Endodermal cell (in vitro differentiated cells): ENCODE results near the gene NHEJ1. TPM values are rescaled to one million over a fixed set of nuclear protein-coding genes. Genes with fewer than 3 reads are reported as not detected.

ENCODE experiments used
- DNase-seq: peaks from one replicate; pipeline ENCODE4 v3.0.0-alpha.2; 2017
- H3K27ac ChIP-seq: 2 replicates; pipeline ENCODE4 v1.5.1; 2013; ENCODE audit warnings: mild to moderate bottlenecking, low read depth, low read length, moderate library complexity
- H3K27me3 ChIP-seq: 2 replicates; pipeline ENCODE4 v1.6.1; 2013; ENCODE audit warnings: mild to moderate bottlenecking, low read length, moderate library complexity; ENCODE audit not compliant: insufficient read depth, control insufficient read depth, poor library complexity, severe bottlenecking
- H3K36me3 ChIP-seq: 2 replicates; pipeline ENCODE4 v1.7.0; 2013; ENCODE audit warnings: mild to moderate bottlenecking, low read length, moderate library complexity; ENCODE audit not compliant: control insufficient read depth, insufficient read depth
- H3K4me1 ChIP-seq: one replicate; pipeline ENCODE4 v1.7.0; 2013; ENCODE audit warnings: low read length; ENCODE audit not compliant: control insufficient read depth, insufficient read depth
- H3K4me3 ChIP-seq: 2 replicates; pipeline ENCODE4 v1.5.1; 2013; ENCODE audit warnings: mild to moderate bottlenecking, low read length, moderate library complexity
- H3K9ac ChIP-seq: 2 replicates; pipeline ENCODE4 v1.6.1; 2013; ENCODE audit warnings: mild to moderate bottlenecking, low read length, moderate library complexity; ENCODE audit not compliant: poor library complexity, severe bottlenecking; ENCODE audit errors: extremely low read depth
- H3K9me3 ChIP-seq: 2 replicates; pipeline ENCODE4 v1.6.1; 2013; ENCODE audit warnings: mild to moderate bottlenecking, low read length, moderate library complexity; ENCODE audit not compliant: control insufficient read depth
- H3K27ac Mint-ChIP-seq: 2 replicates; pipeline ENCODE4 v1.8.0; 2020; ENCODE audit warnings: mixed read lengths
- H3K27me3 Mint-ChIP-seq: 2 replicates; pipeline ENCODE4 v1.8.0; 2021; ENCODE audit warnings: mild to moderate bottlenecking, mixed read lengths; ENCODE audit not compliant: insufficient read depth
- H3K36me3 Mint-ChIP-seq: 2 replicates; pipeline ENCODE4 v1.8.0; 2020; ENCODE audit warnings: low read depth, mixed read lengths
- H3K4me1 Mint-ChIP-seq: 2 replicates; pipeline ENCODE4 v1.8.0; 2020; ENCODE audit warnings: mixed read lengths
- H3K4me3 Mint-ChIP-seq: 2 replicates; pipeline ENCODE4 v1.8.0; 2020; ENCODE audit warnings: mild to moderate bottlenecking, moderate library complexity, mixed read lengths
- H3K9me3 Mint-ChIP-seq: 2 replicates; pipeline ENCODE4 v1.8.0; 2020; ENCODE audit warnings: mild to moderate bottlenecking, mixed read lengths
- WGBS, 2 experiments: methylation state at CpG; one replicate each; pipeline versions ENCODE4 v1.1.5 to v1.1.7; 2013; ENCODE audit warnings: missing lambda C conversion rate in 2 of 2, mixed read lengths in 1 of 2; ENCODE audit not compliant: insufficient coverage in 1 of 2, insufficient read length in 1 of 2; 5-methylcytosine and 5-hydroxymethylcytosine counted together
- total RNA-seq, 2 donors: library from RNA; stranded (reverse); fragmentation: NEBNext Ultra II Directional in 1 of 2; extraction: Animal tissue kit (Norgen Biotek cat#: 25700) in 1 of 2; gene quantifications; 2 replicates in 1 of 2; 3 replicates in 1 of 2; pipeline ENCODE4 v1.2.1, GENCODE V29; 2021
- TF ChIP-seq, protein P1 (sequence below): fragments of 200-600 bp; sonication (generic); conservative IDR thresholded peaks from 2 replicates; pipeline ENCODE4 v1.5.0; 2021; ENCODE audit warnings: antibody characterized with exemption, mild to moderate bottlenecking

Gene NHEJ1
- total RNA-seq, 2 donors from 2014 or later: 16.2 to 27.4 TPM

DNA sequence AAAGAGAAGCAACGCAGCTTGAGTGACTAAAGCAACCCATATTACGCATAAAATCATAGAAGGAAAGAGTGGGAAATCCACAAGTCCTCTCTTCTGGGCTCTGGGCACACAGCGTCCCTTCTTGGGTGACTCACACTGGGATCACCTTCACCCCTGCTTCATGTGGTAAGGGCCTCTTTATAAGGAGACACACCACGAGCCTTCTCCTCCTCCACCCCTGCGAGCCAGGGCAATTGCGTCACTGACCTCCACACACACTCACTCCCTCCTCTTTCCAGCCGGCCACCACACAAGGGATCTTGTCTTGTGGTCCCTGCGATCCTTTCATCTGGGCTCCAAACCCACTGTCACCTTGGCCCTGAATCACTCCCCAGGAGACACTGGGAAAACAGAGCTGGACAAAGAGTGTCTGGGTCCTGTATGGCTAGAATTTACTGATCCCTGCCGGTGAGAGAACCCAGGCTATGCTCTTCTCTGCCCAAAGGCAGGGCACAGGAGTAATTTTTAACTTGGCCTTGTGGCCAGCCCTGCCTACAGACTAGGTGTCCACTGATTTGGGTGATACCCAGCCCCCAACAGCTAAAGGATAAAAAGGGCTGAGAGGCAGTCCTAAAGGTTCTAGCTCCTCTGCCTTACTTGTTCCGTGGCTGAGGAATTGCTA lies 35.3 kb downstream of the NHEJ1 start:
- TF ChIP-seq, protein P1, sequence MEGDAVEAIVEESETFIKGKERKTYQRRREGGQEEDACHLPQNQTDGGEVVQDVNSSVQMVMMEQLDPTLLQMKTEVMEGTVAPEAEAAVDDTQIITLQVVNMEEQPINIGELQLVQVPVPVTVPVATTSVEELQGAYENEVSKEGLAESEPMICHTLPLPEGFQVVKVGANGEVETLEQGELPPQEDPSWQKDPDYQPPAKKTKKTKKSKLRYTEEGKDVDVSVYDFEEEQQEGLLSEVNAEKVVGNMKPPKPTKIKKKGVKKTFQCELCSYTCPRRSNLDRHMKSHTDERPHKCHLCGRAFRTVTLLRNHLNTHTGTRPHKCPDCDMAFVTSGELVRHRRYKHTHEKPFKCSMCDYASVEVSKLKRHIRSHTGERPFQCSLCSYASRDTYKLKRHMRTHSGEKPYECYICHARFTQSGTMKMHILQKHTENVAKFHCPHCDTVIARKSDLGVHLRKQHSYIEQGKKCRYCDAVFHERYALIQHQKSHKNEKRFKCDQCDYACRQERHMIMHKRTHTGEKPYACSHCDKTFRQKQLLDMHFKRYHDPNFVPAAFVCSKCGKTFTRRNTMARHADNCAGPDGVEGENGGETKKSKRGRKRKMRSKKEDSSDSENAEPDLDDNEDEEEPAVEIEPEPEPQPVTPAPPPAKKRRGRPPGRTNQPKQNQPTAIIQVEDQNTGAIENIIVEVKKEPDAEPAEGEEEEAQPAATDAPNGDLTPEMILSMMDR: no peak
- no peak for DNase-seq
- H3K9ac ChIP-seq: no peak overlapping the region
- WGBS, 2 experiments: 92 to 95% methylated on average over 8 to 10 of the region's 10 CpGs
- Mint-ChIP-seq H3K27me3 (no peaks in the 10 kb centered on the region), H3K4me1 (peaks cover 68% of the 10 kb centered on the region), H3K4me3 (no peak overlapping the region), H3K9me3 (no peaks in the 10 kb centered on the region), H3K36me3 (no peaks in the 10 kb centered on the region), H3K27ac (peak overlapping the region; percentile 84)
- no peaks in the 10 kb centered on the region for H3K36me3 ChIP-seq
- no peaks in the 10 kb centered on the region for H3K9me3 ChIP-seq
- no peak overlapping the region for H3K27ac ChIP-seq
- peaks cover 31% of the 10 kb centered on the region for H3K4me1 ChIP-seq
- no peak overlapping the region for H3K4me3 ChIP-seq
- no peaks in the 10 kb centered on the region for H3K27me3 ChIP-seq

DNA sequence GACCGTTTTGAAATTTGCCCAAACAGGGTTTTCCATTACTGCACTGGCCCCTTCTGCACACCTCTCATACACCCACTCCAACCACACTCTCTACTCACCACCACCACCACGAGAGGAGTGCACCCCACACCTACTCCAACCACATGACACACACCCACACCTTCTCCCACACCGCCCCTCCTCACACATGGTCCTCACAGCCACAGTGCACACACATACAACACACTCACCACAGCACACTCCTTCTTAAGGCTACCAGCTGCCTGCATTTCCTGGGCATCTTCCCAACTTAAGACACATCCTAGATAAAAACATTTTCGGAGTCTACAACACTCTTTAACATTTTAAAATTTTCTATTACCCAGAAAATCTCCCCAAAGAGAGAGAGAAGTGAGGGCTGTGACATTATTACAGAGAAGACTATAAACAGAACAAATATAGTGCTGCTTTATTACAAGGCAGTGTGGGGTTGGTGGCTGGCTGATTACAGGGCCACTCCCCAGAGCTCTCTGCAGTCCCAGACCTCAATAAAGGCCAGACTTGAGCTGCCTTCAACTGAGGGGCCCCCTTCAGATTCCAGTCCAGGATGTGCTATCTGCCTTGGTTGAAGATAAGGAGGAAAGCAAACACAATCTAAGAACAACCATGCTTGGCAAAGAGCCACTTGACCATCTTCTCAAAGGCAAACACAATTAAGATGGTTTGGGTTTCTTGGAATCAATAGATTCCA lies 36.1 kb downstream of the NHEJ1 start:
- Mint-ChIP-seq H3K36me3 (no peaks in the 10 kb centered on the region), H3K4me1 (peaks cover 69% of the 10 kb centered on the region), H3K27me3 (no peaks in the 10 kb centered on the region), H3K4me3 (no peak overlapping the region), H3K27ac (peak overlapping the region; percentile 48), H3K9me3 (no peaks in the 10 kb centered on the region)
- H3K27me3 ChIP-seq: no peaks in the 10 kb centered on the region
- TF ChIP-seq, protein P1: no peak
- no peak overlapping the region for H3K9ac ChIP-seq
- no peak overlapping the region for H3K27ac ChIP-seq
- no peaks in the 10 kb centered on the region for H3K36me3 ChIP-seq
- H3K4me1 ChIP-seq: peaks cover 31% of the 10 kb centered on the region
- H3K4me3 ChIP-seq: no peak overlapping the region
- 90 to 95% methylated on average over 3 to 4 of the region's 4 CpGs for WGBS, 2 experiments
- no peak for DNase-seq
- H3K9me3 ChIP-seq: no peaks in the 10 kb centered on the region

DNA sequence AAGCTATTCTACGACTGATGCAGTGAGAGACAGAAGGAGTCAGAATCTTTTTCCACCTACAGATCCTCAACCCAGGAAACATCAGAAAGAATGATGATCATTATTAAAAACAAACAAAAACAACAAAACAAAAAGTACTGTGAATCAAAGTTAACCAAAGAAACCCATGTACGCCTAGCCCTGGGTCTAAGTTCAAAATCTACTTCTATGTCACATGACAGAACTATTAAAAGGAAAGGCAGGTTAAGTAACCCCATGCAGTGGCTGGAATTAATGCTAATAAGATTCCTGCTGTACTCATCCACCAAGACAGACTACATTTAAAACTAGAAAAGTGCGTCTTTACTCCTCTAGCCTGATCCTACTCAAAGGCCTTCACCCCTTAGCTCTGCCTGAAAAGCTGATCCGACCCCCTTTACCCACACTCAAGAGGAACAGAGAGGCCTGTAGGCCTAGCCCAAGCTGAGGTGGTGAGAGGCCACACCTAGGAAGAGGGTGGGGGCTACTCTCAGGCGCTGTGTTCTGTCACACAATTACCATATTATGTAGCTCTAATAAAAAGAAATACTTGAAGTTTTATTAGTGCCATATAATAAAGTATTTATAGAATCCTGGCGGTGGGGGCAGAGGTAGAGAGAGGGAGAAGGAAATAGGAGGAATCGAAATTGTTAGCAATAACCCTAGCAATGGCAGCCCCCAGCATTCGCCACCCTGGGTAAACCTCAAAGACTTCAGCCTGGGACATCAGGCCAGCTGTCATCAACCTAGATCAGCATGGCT lies 37.1 kb downstream of the NHEJ1 start:
- peaks cover 30% of the 10 kb centered on the region for H3K4me1 ChIP-seq
- no peak overlapping the region for H3K27ac Mint-ChIP-seq
- no peaks in the 10 kb centered on the region for H3K27me3 Mint-ChIP-seq

More for the DNA sequence above, 37.1 kb downstream of the NHEJ1 start:
- Histone ChIP-seq H3K9ac (no peak overlapping the region), H3K27me3 (no peaks in the 10 kb centered on the region), H3K4me3 (no peak overlapping the region), H3K9me3 (no peaks in the 10 kb centered on the region), H3K27ac (peak overlapping the region; percentile 32), H3K36me3 (no peaks in the 10 kb centered on the region)
- no peak for DNase-seq
- Mint-ChIP-seq H3K4me3 (no peak overlapping the region), H3K4me1 (peaks cover 71% of the 10 kb centered on the region), H3K9me3 (no peaks in the 10 kb centered on the region), H3K36me3 (no peaks in the 10 kb centered on the region)
- TF ChIP-seq, protein P1: no peak
- WGBS, 2 experiments: 94 to 96% methylated on average over 3 to 7 of the region's 8 CpGs
